Ovary (tissue), 9 donors: ENCODE results near the gene ZNF354C. TPM values are rescaled to one million over a fixed set of nuclear protein-coding genes. Genes with fewer than 3 reads are reported as not detected.
A peak's percentile ranks its signal among the peaks of the same experiment; 100 is the strongest.

ENCODE experiments used
- DNase-seq, 5 donors: peaks; one replicate each; pipeline ENCODE4 v3.0.0-alpha.2; 2019 to 2020
- H3K27ac ChIP-seq, 2 donors: fragments of 200-600 bp; one replicate each; pipeline versions ENCODE4 v1.5.1 to v1.8.0; 2019 to 2022
- H3K27me3 ChIP-seq: fragments of 200-600 bp; one replicate; pipeline ENCODE4 v1.8.0; 2022
- H3K36me3 ChIP-seq: fragments of 200-600 bp; sonication (generic); one replicate; pipeline ENCODE4 v1.5.1; 2019
- H3K4me1 ChIP-seq: one replicate; pipeline ENCODE4 v1.8.1; 2013; ENCODE audit warnings: mild to moderate bottlenecking, moderate library complexity; ENCODE audit not compliant: insufficient read depth
- H3K4me3 ChIP-seq: fragments of 200-600 bp; sonication (generic); one replicate; pipeline ENCODE4 v1.5.1; 2017
- H3K9me3 ChIP-seq, 2 donors: fragments of 200-600 bp in 1 of 2; sonication (generic) in 1 of 2; one replicate each; pipeline versions ENCODE4 v1.5.1 to v1.8.1; 2013 to 2019; ENCODE audit warnings: mild to moderate bottlenecking in 1 of 2, moderate library complexity in 1 of 2
- CTCF ChIP-seq, 3 donors: fragments of 450-650 bp in 2 of 3; fragments of 200-600 bp in 1 of 3; IDR thresholded peaks; one replicate each; pipeline versions ENCODE4 v1.5.1 to v1.8.0; 2016 to 2022; ENCODE audit warnings: antibody characterized with exemption in 3 of 3, mild to moderate bottlenecking in 1 of 3
- EP300 ChIP-seq: sonication (generic); formaldehyde crosslinking; IDR thresholded peaks from one replicate; pipeline ENCODE4 v1.6.1; 2017; ENCODE audit warnings: antibody characterized with exemption
- POLR2A ChIP-seq: fragments of 450-650 bp; IDR thresholded peaks from one replicate; pipeline ENCODE4 v1.6.1; 2017; ENCODE audit warnings: antibody characterized with exemption, mild to moderate bottlenecking, moderate library complexity
- WGBS, 3 donors: extraction: QIAGEN DNeasy Blood & Tissue Kit in 1 of 3; methylation state at CpG; one replicate each; pipeline versions ENCODE4 v1.1.5 to v1.1.7; 2013 to 2017; 5-methylcytosine and 5-hydroxymethylcytosine counted together
- intact Hi-C, 4 donors: fragments of 100-400 bp; cut with DNase I; formaldehyde crosslinking; loops; one replicate each; pipeline versions ENCODE4 v1.11.0 to v1.15.1; 2022 to 2023
- polyA plus RNA-seq, 2 donors: library from polyadenylated mRNA; stranded (reverse); fragments of 200-250 nt in 1 of 2; fragments of 350-450 nt in 1 of 2; fragmentation: Illumina TruSeq in 1 of 2; extraction: RNeasy Lipid Tissue Mini Kit (QIAGEN cat#74804) in 1 of 2; gene quantifications; one replicate each; pipeline ENCODE4 v1.2.3, GENCODE V29; 2013 to 2014
- total RNA-seq, 7 donors: library from RNA; depleted of rRNA in 2 of 7; stranded (reverse); fragments of >200 nt in 2 of 7; fragmentation: NEBNext Ultra II Directional in 3 of 7; extraction: Animal tissue kit (Norgen Biotek cat#: 25700) in 3 of 7; gene quantifications; one replicate each; pipeline versions ENCODE4 v1.1.0 to v1.2.4, GENCODE V29; 2016 to 2023
- donor health status: DM: no; HTN: no; CAD: no; lungs with moderate emphysema.
- donor health status: DM: no; HTN: no; CAD: no.
- donor health status: Bipolar disorder and iron deficiency.
- donor health status: DM: yes; HTN: yes; CAD: no.
- donor health status: DM: no; HTN: no; CAD: no.
- donor health status: DM: yes; HTN: yes; CAD: no.

The ZNF354C gene
- total and polyA plus RNA-seq, 9 donors: 4.1 to 11.8 (median 9.4) TPM

GRCh38 chr5:179127136-179128040 is 67.2 kb downstream of the ZNF354C start:
- WGBS, 3 donors: 92 to 94% (median 93%) methylated on average over 21 of the region's 21 CpGs
- H3K36me3 ChIP-seq: no peaks in the 10 kb centered on the region

GRCh38 chr5:179128041-179128365 is 67.8 kb downstream of the ZNF354C start:
- intact Hi-C loops: no loop called here
- 91 to 96% (median 93%) methylated on average over 10 of the region's 10 CpGs for WGBS, 3 donors

More at GRCh38 chr5:179127136-179128040, 67.2 kb downstream of the ZNF354C start:
- TF ChIP-seq POLR2A (no peak), CTCF (IDR thresholded peaks at IDR 0.05) (no peak), EP300 (no peak)
- H3K4me3 ChIP-seq: no peak overlapping the region
- H3K4me1 ChIP-seq: no peaks in the 10 kb centered on the region
- H3K9me3 ChIP-seq: no peaks in the 10 kb centered on the region
- H3K27me3 ChIP-seq: no peaks in the 10 kb centered on the region
- intact Hi-C loops: no loop called here
- peak in 2 of 5 donors; percentile 3 to 21 for DNase-seq
- H3K27ac ChIP-seq: no peak overlapping the region

GRCh38 chr5:179128976-179129375 is 68.8 kb downstream of the ZNF354C start:
- H3K27ac ChIP-seq: no peak overlapping the region
- H3K27me3 ChIP-seq: no peaks in the 10 kb centered on the region
- no peak overlapping the region for H3K4me3 ChIP-seq
- 83 to 91% (median 87%) methylated on average over 14 of the region's 14 CpGs for WGBS, 3 donors
- H3K9me3 ChIP-seq: no peaks in the 10 kb centered on the region
- TF ChIP-seq POLR2A (no peak), EP300 (no peak), CTCF (IDR thresholded peaks at IDR 0.05) (no peak)
- no peaks in the 10 kb centered on the region for H3K36me3 ChIP-seq
- no peaks in the 10 kb centered on the region for H3K4me1 ChIP-seq
- DNase-seq: peak in 2 of 5 donors; percentile 14 to 18
- intact Hi-C loops: no loop called here

More at GRCh38 chr5:179128041-179128365, 67.8 kb downstream of the ZNF354C start:
- Histone ChIP-seq H3K4me3 (no peak overlapping the region), H3K36me3 (no peaks in the 10 kb centered on the region), H3K9me3 (no peaks in the 10 kb centered on the region), H3K27me3 (no peaks in the 10 kb centered on the region), H3K4me1 (no peaks in the 10 kb centered on the region), H3K27ac (no peak overlapping the region)
- TF ChIP-seq EP300 (no peak), POLR2A (no peak), CTCF (IDR thresholded peaks at IDR 0.05) (no peak)
- peak in 2 of 5 donors; percentile 11 to 12 for DNase-seq

- WGBS, 3 donors: 85 to 89% (median 89%) methylated on average over 18 of the region's 18 CpGs
- Histone ChIP-seq H3K9me3 (no peaks in the 10 kb centered on the region), H3K27ac (no peak overlapping the region), H3K36me3 (no peaks in the 10 kb centered on the region), H3K4me1 (no peaks in the 10 kb centered on the region), H3K4me3 (no peak overlapping the region), H3K27me3 (no peaks in the 10 kb centered on the region)
- TF ChIP-seq EP300 (no peak), POLR2A (no peak), CTCF (IDR thresholded peaks at IDR 0.05) (no peak)
- DNase-seq: peak in 2 of 5 donors; percentile 4 to 23
- intact Hi-C loops: no loop called here
Observed at GRCh38 chr5:179129607-179130071, 69.5 kb downstream of the ZNF354C start.
